Fibroblast of the aortic adventitia (primary cell): ENCODE data around the gene KIF5C. TPM values are rescaled to one million over a fixed set of nuclear protein-coding genes. Genes with fewer than 3 reads are reported as not detected.

Experiments used
- DNase-seq: peaks from one replicate; pipeline ENCODE4 v3.0.0-alpha.2; 2010; ENCODE audit warnings: low read depth
- H3K4me3 ChIP-seq: 2 replicates; pipeline ENCODE4 v1.5.1; 2011; ENCODE audit warnings: low read depth, mild to moderate bottlenecking, control low read depth, low read length, moderate library complexity
- CTCF ChIP-seq: IDR thresholded peaks from 2 replicates; pipeline ENCODE4 v1.5.1; 2011; ENCODE audit warnings: mild to moderate bottlenecking, low read length, control low read depth, inconsistent platforms; ENCODE audit not compliant: insufficient read depth
- total RNA-seq: library from RNA; depleted of rRNA; stranded (reverse); fragments of >200 nt; gene quantifications from 2 replicates; pipeline ENCODE4 v1.2.3, GENCODE V29; 2012; ENCODE audit warnings: low replicate concordance

The KIF5C gene
- total RNA-seq, 1 donor = 0.09 TPM

GRCh38 chr2:149002378-149002890 lies 127.4 kb downstream of the KIF5C start:
- DNase-seq = no peak
- no peak overlapping the region for H3K4me3 ChIP-seq
- no peak for TF ChIP-seq CTCF

- DNase-seq = no peak
- no peak overlapping the region for H3K4me3 ChIP-seq
- TF ChIP-seq CTCF = no peak
Measured at GRCh38 chr2:149002891-149003740, 128.1 kb downstream of the KIF5C start.

- DNase-seq = no peak
- TF ChIP-seq CTCF = no peak
Measured at GRCh38 chr2:149004836-149005235, 129.8 kb downstream of the KIF5C start.

GRCh38 chr2:149005471-149006077 lies 130.5 kb downstream of the KIF5C start:
- no peak for DNase-seq
- H3K4me3 ChIP-seq = no peak overlapping the region
- TF ChIP-seq CTCF = no peak

More at GRCh38 chr2:149004836-149005235, 129.8 kb downstream of the KIF5C start:
- no peak overlapping the region for H3K4me3 ChIP-seq

- TF ChIP-seq CTCF = no peak
- no peak for DNase-seq
- no peak overlapping the region for H3K4me3 ChIP-seq
Measured at GRCh38 chr2:149006883-149007543, 132.0 kb downstream of the KIF5C start.

GRCh38 chr2:149008381-149008780 lies 133.4 kb downstream of the KIF5C start:
- H3K4me3 ChIP-seq = no peak overlapping the region
- no peak for DNase-seq
- TF ChIP-seq CTCF = no peak
